Uterus (tissue), 4 donors: ENCODE data around the gene IRGQ. TPM values are rescaled to one million over a fixed set of nuclear protein-coding genes. Genes with fewer than 3 reads are reported as not detected.
A peak's percentile ranks its signal among the peaks of the same experiment; 100 is the strongest.

ENCODE experiments used
- DNase-seq, 2 donors: peaks; one replicate each; pipeline ENCODE4 v3.0.0-alpha.2; 2019 to 2020
- H3K27ac ChIP-seq, 2 donors: fragments of 200-600 bp; sonication (generic); 1 replicate in 1 of 2; 2 replicates in 1 of 2; pipeline ENCODE4 v1.5.1; 2016 to 2018
- H3K27me3 ChIP-seq, 2 donors: fragments of 200-600 bp; sonication (generic); one replicate each; pipeline ENCODE4 v1.5.1; 2018 to 2019; ENCODE audit warnings: control low read depth in 1 of 2
- H3K36me3 ChIP-seq, 2 donors: fragments of 200-600 bp; sonication (generic); one replicate each; pipeline ENCODE4 v1.5.1; 2019; ENCODE audit warnings: control low read depth in 1 of 2
- H3K4me1 ChIP-seq, 2 donors: fragments of 200-600 bp; sonication (generic); one replicate each; pipeline ENCODE4 v1.5.1; 2018 to 2019; ENCODE audit warnings: control low read depth in 1 of 2
- H3K4me3 ChIP-seq, 2 donors: fragments of 200-600 bp; sonication (generic); 1 replicate in 1 of 2; 2 replicates in 1 of 2; pipeline ENCODE4 v1.5.1; 2018 to 2019; ENCODE audit warnings: mild to moderate bottlenecking in 1 of 2
- H3K9me3 ChIP-seq, 2 donors: fragments of 200-600 bp; sonication (generic); one replicate each; pipeline ENCODE4 v1.5.1; 2019; ENCODE audit warnings: control low read depth in 1 of 2
- CTCF ChIP-seq, 4 experiments: fragments of 200-600 bp in 2 of 4; fragments of 450-650 bp in 2 of 4; sonication (generic) in 2 of 4; IDR thresholded peaks; one replicate each; pipeline ENCODE4 v1.5.1; 2016 to 2019; ENCODE audit warnings: antibody characterized with exemption in 4 of 4, mild to moderate bottlenecking in 2 of 4, moderate library complexity in 1 of 4
- POLR2A ChIP-seq, 2 donors: fragments of 450-650 bp; IDR thresholded peaks; one replicate each; pipeline ENCODE4 v1.6.1; 2016; ENCODE audit warnings: antibody characterized with exemption in 2 of 2, mild to moderate bottlenecking in 1 of 2, moderate library complexity in 1 of 2
- intact Hi-C: fragments of 100-400 bp; cut with DNase I; formaldehyde crosslinking; loops from one replicate; pipeline ENCODE4 v1.15.1; 2023; ENCODE audit warnings: low total_unique reads
- total RNA-seq, 4 donors: library from RNA; depleted of rRNA in 3 of 4; stranded (reverse); fragments of >200 nt in 3 of 4; gene quantifications; one replicate each; pipeline versions ENCODE4 v1.1.0 to v1.2.4, GENCODE V29; 2014 to 2023
- donor health status: DM: yes; HTN: yes; CAD: no.

The IRGQ gene
- total RNA-seq, 4 donors from 2014 or later: 4.1 to 31.0 (median 17.2) TPM

- no peaks in the 10 kb centered on the region for H3K36me3 ChIP-seq
Measured at GRCh38 chr19:43555185-43555770, 40.7 kb downstream of the IRGQ start.

GRCh38 chr19:43554317-43554895 is 41.5 kb downstream of the IRGQ start:
- no peak for DNase-seq
- Histone ChIP-seq H3K9me3 (no peaks in the 10 kb centered on the region), H3K36me3 (no peaks in the 10 kb centered on the region), H3K27me3 (no peaks in the 10 kb centered on the region), H3K27ac (no peak overlapping the region), H3K4me1 (no peaks in the 10 kb centered on the region), H3K4me3 (no peak overlapping the region)
- intact Hi-C loops: no loop called here
- TF ChIP-seq CTCF (IDR thresholded peaks at IDR 0.05): no peak
- TF ChIP-seq POLR2A (IDR thresholded peaks at IDR 0.05): no peak

More at GRCh38 chr19:43555185-43555770, 40.7 kb downstream of the IRGQ start:
- no peaks in the 10 kb centered on the region for H3K27me3 ChIP-seq
- DNase-seq: peak; percentile 49 to 60
- no peak overlapping the region for H3K27ac ChIP-seq
- H3K4me3 ChIP-seq: no peak overlapping the region
- no peaks in the 10 kb centered on the region for H3K9me3 ChIP-seq
- H3K4me1 ChIP-seq: no peaks in the 10 kb centered on the region
- TF ChIP-seq POLR2A (IDR thresholded peaks at IDR 0.05) (no peak), CTCF (IDR thresholded peaks at IDR 0.05) (peak in 3 of 4 experiments; percentile 41 to 47 (median 43))
- intact Hi-C loops: no loop called here

- intact Hi-C loops: no loop called here
Measured at GRCh38 chr19:43553656-43554055, 42.3 kb downstream of the IRGQ start.

GRCh38 chr19:43552616-43553015 is 43.3 kb downstream of the IRGQ start:
- intact Hi-C loops: no loop called here
- TF ChIP-seq POLR2A (IDR thresholded peaks at IDR 0.05) (no peak), CTCF (IDR thresholded peaks at IDR 0.05) (no peak)
- Histone ChIP-seq H3K9me3 (no peaks in the 10 kb centered on the region), H3K27me3 (no peaks in the 10 kb centered on the region), H3K4me1 (no peaks in the 10 kb centered on the region), H3K27ac (no peak overlapping the region), H3K4me3 (no peak overlapping the region), H3K36me3 (no peaks in the 10 kb centered on the region)
- DNase-seq: no peak

More at GRCh38 chr19:43553656-43554055, 42.3 kb downstream of the IRGQ start:
- no peaks in the 10 kb centered on the region for H3K36me3 ChIP-seq
- no peak overlapping the region for H3K4me3 ChIP-seq
- DNase-seq: no peak
- H3K4me1 ChIP-seq: no peaks in the 10 kb centered on the region
- no peaks in the 10 kb centered on the region for H3K9me3 ChIP-seq
- TF ChIP-seq CTCF (IDR thresholded peaks at IDR 0.05) (no peak), POLR2A (IDR thresholded peaks at IDR 0.05) (no peak)
- no peaks in the 10 kb centered on the region for H3K27me3 ChIP-seq
- no peak overlapping the region for H3K27ac ChIP-seq

- H3K36me3 ChIP-seq: no peaks in the 10 kb centered on the region
- H3K27ac ChIP-seq: no peak overlapping the region
- H3K9me3 ChIP-seq: no peaks in the 10 kb centered on the region
- intact Hi-C loops: no loop called here
- no peaks in the 10 kb centered on the region for H3K4me1 ChIP-seq
- no peaks in the 10 kb centered on the region for H3K27me3 ChIP-seq
- DNase-seq: no peak
- TF ChIP-seq POLR2A (IDR thresholded peaks at IDR 0.05) (no peak), CTCF (IDR thresholded peaks at IDR 0.05) (no peak)
- no peak overlapping the region for H3K4me3 ChIP-seq
Measured at GRCh38 chr19:43552198-43552450, 43.8 kb downstream of the IRGQ start.
